ENCODE results near the gene CEBPE. TPM values are rescaled to one million over a fixed set of nuclear protein-coding genes. Genes with fewer than 3 reads are reported as not detected.
"Not testable (repeated sequence)": the region's sequence is repeated elsewhere in the genome, so short reads cannot be mapped to it uniquely, and the experiment has no call there.

The CEBPE gene
- total RNA-seq, 1 donor from 2014 or later: not detected

- ATAC-seq (no peak), DNase-seq (ENCODE audit: missing footprints) (no peak)
- intact Hi-C loops (cut with DNase I): no loop called here
Measured at GRCh38 chr14:23109769-23110168, 9.3 kb downstream of the CEBPE start.

- ATAC-seq; intact Hi-C loops (cut with DNase I); DNase-seq (ENCODE audit: missing footprints): not testable (repeated sequence)
Measured at GRCh38 chr14:23108169-23108568, 10.9 kb downstream of the CEBPE start.

GRCh38 chr14:23107620-23108019 lies 11.4 kb downstream of the CEBPE start:
- intact Hi-C loops (cut with DNase I); DNase-seq (ENCODE audit: missing footprints): not testable (repeated sequence)

GRCh38 chr14:23106747-23107045 lies 12.4 kb downstream of the CEBPE start:
- intact Hi-C loops (cut with DNase I): no loop called here
- no peak for DNase-seq (ENCODE audit: missing footprints)
- no peak for ATAC-seq

More at GRCh38 chr14:23107620-23108019, 11.4 kb downstream of the CEBPE start:
- ATAC-seq: not testable (repeated sequence)

- no peak for ATAC-seq
- DNase-seq (ENCODE audit: missing footprints): no peak
- intact Hi-C loops (cut with DNase I): no loop called here
Measured at GRCh38 chr14:23105348-23105824, 13.7 kb downstream of the CEBPE start.

- DNase-seq (ENCODE audit: missing footprints) (no peak), ATAC-seq (no peak)
- intact Hi-C loops (cut with DNase I): loop anchor here (5.0 kb wide), 1 partner anchor 42 kb away; no protein-coding TSS in a partner anchor
Measured at GRCh38 chr14:23104591-23105347, 14.3 kb downstream of the CEBPE start, which contains the start of gene CIROP. Gene CIROP (minus strand): TSS chr14:23104989. CDS start chr14:23104920, 69 bp downstream.

- DNase-seq (ENCODE audit: missing footprints) (no peak), ATAC-seq (no peak)
- intact Hi-C loops (cut with DNase I): loop anchor here (5.0 kb wide), 1 partner anchor 42 kb away; no protein-coding TSS in a partner anchor
Measured at GRCh38 chr14:23104070-23104590, 14.9 kb downstream of the CEBPE start.

- intact Hi-C loops (cut with DNase I): loop anchor here (5.0 kb wide), 1 partner anchor 41 kb away; no protein-coding TSS in a partner anchor
- DNase-seq (ENCODE audit: missing footprints): no peak
- no peak for ATAC-seq
Measured at GRCh38 chr14:23103581-23103980, 15.5 kb downstream of the CEBPE start.

GRCh38 chr14:23102801-23103200 lies 16.3 kb downstream of the CEBPE start:
- DNase-seq (ENCODE audit: missing footprints) (no peak), ATAC-seq (no peak)
- intact Hi-C loops (cut with DNase I): loop anchor here (5.0 kb wide), 1 partner anchor 40 kb away; no protein-coding TSS in a partner anchor

GRCh38 chr14:23101986-23102625 lies 16.9 kb downstream of the CEBPE start:
- no peak for ATAC-seq
- intact Hi-C loops (cut with DNase I): loop anchor here (5.0 kb wide), 1 partner anchor 40 kb away; no protein-coding TSS in a partner anchor

GRCh38 chr14:23101213-23101970 lies 17.7 kb downstream of the CEBPE start:
- DNase-seq (ENCODE audit: missing footprints): no peak
- no peak for ATAC-seq
- intact Hi-C loops (cut with DNase I): loop anchor here (5.0 kb wide), 1 partner anchor 39 kb away; no protein-coding TSS in a partner anchor

More at GRCh38 chr14:23101986-23102625, 16.9 kb downstream of the CEBPE start:
- no peak for DNase-seq (ENCODE audit: missing footprints)

- DNase-seq (ENCODE audit: missing footprints): no peak
- no peak for ATAC-seq
- intact Hi-C loops (cut with DNase I): no loop called here
Measured at GRCh38 chr14:23099212-23099861, 19.7 kb downstream of the CEBPE start.

GRCh38 chr14:23097786-23098185 lies 21.3 kb downstream of the CEBPE start:
- intact Hi-C loops (cut with DNase I): no loop called here
- ATAC-seq: no peak

GRCh38 chr14:23095196-23096108 lies 23.6 kb downstream of the CEBPE start, which contains the start of gene C14orf119:
Gene C14orf119 (plus strand): TSS chr14:23095505. CDS start chr14:23097659, 2,154 bp downstream.
- DNase-seq (ENCODE audit: missing footprints): no peak
- intact Hi-C loops (cut with DNase I): loop anchor here (2.0 kb wide), 1 partner anchor 19 kb away; no protein-coding TSS in a partner anchor
- peak; percentile 96 for ATAC-seq

More at GRCh38 chr14:23097786-23098185, 21.3 kb downstream of the CEBPE start:
- no peak for DNase-seq (ENCODE audit: missing footprints)

GRCh38 chr14:23094666-23095195 lies 24.3 kb downstream of the CEBPE start, which contains the start of gene ACIN1:
Gene ACIN1 (minus strand): TSS chr14:23095136. CDS start chr14:23095112, 24 bp downstream.
- intact Hi-C loops (cut with DNase I): loop anchor here (2.0 kb wide), 1 partner anchor 18 kb away; no protein-coding TSS in a partner anchor
- peak; percentile 99 for DNase-seq (ENCODE audit: missing footprints)
- peak; percentile 63 for ATAC-seq

- no peak for ATAC-seq
- intact Hi-C loops (cut with DNase I): loop anchor here (2.0 kb wide), 1 partner anchor 17 kb away; no protein-coding TSS in a partner anchor
- no peak for DNase-seq (ENCODE audit: missing footprints)
Measured at GRCh38 chr14:23093991-23094665, 24.9 kb downstream of the CEBPE start.

Data from Right ventricle myocardium inferior (tissue), 1 donor.